Endodermal cell (in vitro differentiated cells): ENCODE measurements around the gene CRHR1. TPM values are rescaled to one million over a fixed set of nuclear protein-coding genes. Genes with fewer than 3 reads are reported as not detected.

ENCODE experiments used
- DNase-seq: peaks from one replicate; pipeline ENCODE4 v3.0.0-alpha.2; 2017
- H3K27ac ChIP-seq: 2 replicates; pipeline ENCODE4 v1.5.1; 2013; ENCODE audit warnings: mild to moderate bottlenecking, low read depth, low read length, moderate library complexity
- H3K27me3 ChIP-seq: 2 replicates; pipeline ENCODE4 v1.6.1; 2013; ENCODE audit warnings: mild to moderate bottlenecking, low read length, moderate library complexity; ENCODE audit not compliant: insufficient read depth, control insufficient read depth, poor library complexity, severe bottlenecking
- H3K36me3 ChIP-seq: 2 replicates; pipeline ENCODE4 v1.7.0; 2013; ENCODE audit warnings: mild to moderate bottlenecking, low read length, moderate library complexity; ENCODE audit not compliant: control insufficient read depth, insufficient read depth
- H3K4me1 ChIP-seq: one replicate; pipeline ENCODE4 v1.7.0; 2013; ENCODE audit warnings: low read length; ENCODE audit not compliant: control insufficient read depth, insufficient read depth
- H3K4me3 ChIP-seq: 2 replicates; pipeline ENCODE4 v1.5.1; 2013; ENCODE audit warnings: mild to moderate bottlenecking, low read length, moderate library complexity
- H3K9ac ChIP-seq: 2 replicates; pipeline ENCODE4 v1.6.1; 2013; ENCODE audit warnings: mild to moderate bottlenecking, low read length, moderate library complexity; ENCODE audit not compliant: poor library complexity, severe bottlenecking; ENCODE audit errors: extremely low read depth
- H3K9me3 ChIP-seq: 2 replicates; pipeline ENCODE4 v1.6.1; 2013; ENCODE audit warnings: mild to moderate bottlenecking, low read length, moderate library complexity; ENCODE audit not compliant: control insufficient read depth
- H3K27ac Mint-ChIP-seq: 2 replicates; pipeline ENCODE4 v1.8.0; 2020; ENCODE audit warnings: mixed read lengths
- H3K27me3 Mint-ChIP-seq: 2 replicates; pipeline ENCODE4 v1.8.0; 2021; ENCODE audit warnings: mild to moderate bottlenecking, mixed read lengths; ENCODE audit not compliant: insufficient read depth
- H3K36me3 Mint-ChIP-seq: 2 replicates; pipeline ENCODE4 v1.8.0; 2020; ENCODE audit warnings: low read depth, mixed read lengths
- H3K4me1 Mint-ChIP-seq: 2 replicates; pipeline ENCODE4 v1.8.0; 2020; ENCODE audit warnings: mixed read lengths
- H3K4me3 Mint-ChIP-seq: 2 replicates; pipeline ENCODE4 v1.8.0; 2020; ENCODE audit warnings: mild to moderate bottlenecking, moderate library complexity, mixed read lengths
- H3K9me3 Mint-ChIP-seq: 2 replicates; pipeline ENCODE4 v1.8.0; 2020; ENCODE audit warnings: mild to moderate bottlenecking, mixed read lengths
- WGBS, 2 experiments: methylation state at CpG; one replicate each; pipeline versions ENCODE4 v1.1.5 to v1.1.7; 2013; ENCODE audit warnings: missing lambda C conversion rate in 2 of 2, mixed read lengths in 1 of 2; ENCODE audit not compliant: insufficient coverage in 1 of 2, insufficient read length in 1 of 2; 5-methylcytosine and 5-hydroxymethylcytosine counted together
- total RNA-seq, 2 donors: library from RNA; stranded (reverse); fragmentation: NEBNext Ultra II Directional in 1 of 2; extraction: Animal tissue kit (Norgen Biotek cat#: 25700) in 1 of 2; gene quantifications; 2 replicates in 1 of 2; 3 replicates in 1 of 2; pipeline ENCODE4 v1.2.1, GENCODE V29; 2021
- TF ChIP-seq, protein P1 (sequence below): fragments of 200-600 bp; sonication (generic); conservative IDR thresholded peaks from 2 replicates; pipeline ENCODE4 v1.5.0; 2021; ENCODE audit warnings: antibody characterized with exemption, mild to moderate bottlenecking

CRHR1 gene
- total RNA-seq, 2 donors from 2014 or later, result 0.81 to 1.8 TPM

DNA sequence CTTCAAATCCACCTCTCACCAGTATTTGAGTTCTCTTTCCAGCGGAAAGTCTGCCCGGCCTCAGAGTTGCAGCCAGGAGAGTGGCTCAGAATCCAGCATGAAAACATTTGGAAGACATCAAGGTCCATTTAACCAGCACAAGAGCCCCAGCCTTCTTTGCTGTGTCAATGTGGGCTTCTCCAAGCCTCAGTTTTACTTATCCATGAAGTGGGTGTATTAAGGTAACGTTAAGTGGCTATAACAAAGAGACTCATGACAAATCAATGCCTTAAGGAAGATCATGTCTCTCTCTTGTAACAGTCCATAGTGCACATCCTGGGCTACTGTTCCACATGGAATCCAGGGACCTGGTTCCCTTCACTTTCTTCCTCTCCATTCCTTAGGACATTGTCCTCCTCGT lies 59.6 kb downstream of the CRHR1 start:
- TF ChIP-seq, protein P1, sequence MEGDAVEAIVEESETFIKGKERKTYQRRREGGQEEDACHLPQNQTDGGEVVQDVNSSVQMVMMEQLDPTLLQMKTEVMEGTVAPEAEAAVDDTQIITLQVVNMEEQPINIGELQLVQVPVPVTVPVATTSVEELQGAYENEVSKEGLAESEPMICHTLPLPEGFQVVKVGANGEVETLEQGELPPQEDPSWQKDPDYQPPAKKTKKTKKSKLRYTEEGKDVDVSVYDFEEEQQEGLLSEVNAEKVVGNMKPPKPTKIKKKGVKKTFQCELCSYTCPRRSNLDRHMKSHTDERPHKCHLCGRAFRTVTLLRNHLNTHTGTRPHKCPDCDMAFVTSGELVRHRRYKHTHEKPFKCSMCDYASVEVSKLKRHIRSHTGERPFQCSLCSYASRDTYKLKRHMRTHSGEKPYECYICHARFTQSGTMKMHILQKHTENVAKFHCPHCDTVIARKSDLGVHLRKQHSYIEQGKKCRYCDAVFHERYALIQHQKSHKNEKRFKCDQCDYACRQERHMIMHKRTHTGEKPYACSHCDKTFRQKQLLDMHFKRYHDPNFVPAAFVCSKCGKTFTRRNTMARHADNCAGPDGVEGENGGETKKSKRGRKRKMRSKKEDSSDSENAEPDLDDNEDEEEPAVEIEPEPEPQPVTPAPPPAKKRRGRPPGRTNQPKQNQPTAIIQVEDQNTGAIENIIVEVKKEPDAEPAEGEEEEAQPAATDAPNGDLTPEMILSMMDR, result no peak
- H3K27ac Mint-ChIP-seq, result no peak overlapping the region
- Histone ChIP-seq H3K27me3 (no peaks in the 10 kb centered on the region), H3K4me3 (no peak overlapping the region), H3K4me1 (no peaks in the 10 kb centered on the region), H3K27ac (no peak overlapping the region), H3K9me3 (no peaks in the 10 kb centered on the region), H3K36me3 (no peaks in the 10 kb centered on the region), H3K9ac (no peak overlapping the region)
- H3K4me1 Mint-ChIP-seq, result no peaks in the 10 kb centered on the region
- H3K4me3 Mint-ChIP-seq, result no peak overlapping the region
- no peak for DNase-seq
- 89 to 100% methylated on average over 1 to 4 of the region's 4 CpGs for WGBS, 2 experiments
- no peaks in the 10 kb centered on the region for H3K9me3 Mint-ChIP-seq
- no peaks in the 10 kb centered on the region for H3K36me3 Mint-ChIP-seq
- no peaks in the 10 kb centered on the region for H3K27me3 Mint-ChIP-seq

DNA sequence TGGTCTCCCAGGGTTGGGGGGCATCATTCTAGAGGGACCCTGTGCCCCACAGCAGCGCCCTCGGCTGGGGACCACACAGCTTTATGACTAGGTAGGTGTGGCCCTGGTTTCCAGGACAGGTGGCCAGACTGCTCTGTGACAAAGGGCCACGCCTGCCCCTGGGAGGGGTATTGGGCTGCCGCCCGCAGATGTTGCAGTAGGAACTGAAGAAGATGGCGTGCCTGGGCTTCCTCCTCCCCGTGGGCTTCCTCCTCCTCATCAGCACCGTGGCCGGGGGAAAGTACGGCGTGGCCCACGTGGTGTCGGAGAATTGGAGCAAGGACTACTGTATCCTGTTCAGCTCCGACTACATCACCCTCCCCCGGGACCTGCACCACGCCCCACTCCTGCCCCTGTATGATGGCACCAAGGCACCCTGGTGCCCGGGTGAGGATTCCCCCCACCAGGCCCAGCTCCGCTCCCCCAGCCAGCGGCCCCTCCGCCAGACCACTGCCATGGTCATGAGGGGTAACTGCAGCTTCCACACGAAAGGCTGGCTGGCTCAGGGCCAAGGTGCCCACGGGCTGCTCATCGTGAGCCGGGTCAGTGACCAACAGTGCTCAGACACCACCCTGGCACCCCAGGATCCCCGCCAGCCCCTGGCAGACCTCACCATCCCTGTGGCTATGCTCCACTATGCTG lies 60.7 kb downstream of the CRHR1 start, which contains the start of gene SPPL2C:
Gene SPPL2C, plus strand, starts transcription at position 187 of the 681 bp plus-strand sequence. Its CDS starts 26 bp downstream, at position 213.
- H3K36me3 Mint-ChIP-seq, result no peaks in the 10 kb centered on the region
- Histone ChIP-seq H3K27ac (no peak within 1 kb of the TSS), H3K9me3 (no peaks in the 10 kb centered on the region), H3K4me3 (no peak within 1 kb of the TSS), H3K27me3 (no peaks in the 10 kb centered on the region), H3K4me1 (no peaks in the 10 kb centered on the region), H3K36me3 (no peaks in the 10 kb centered on the region), H3K9ac (no peak within 1 kb of the TSS)
- H3K9me3 Mint-ChIP-seq, result no peaks in the 10 kb centered on the region
- WGBS, 2 experiments, result 91 to 95% methylated on average over 19 to 25 of the region's 25 CpGs
- TF ChIP-seq, protein P1, result no peak
- no peak within 1 kb of the TSS for H3K4me3 Mint-ChIP-seq
- no peak for DNase-seq
- H3K27me3 Mint-ChIP-seq, result no peaks in the 10 kb centered on the region
- H3K4me1 Mint-ChIP-seq, result no peaks in the 10 kb centered on the region
- H3K27ac Mint-ChIP-seq, result no peak within 1 kb of the TSS

DNA sequence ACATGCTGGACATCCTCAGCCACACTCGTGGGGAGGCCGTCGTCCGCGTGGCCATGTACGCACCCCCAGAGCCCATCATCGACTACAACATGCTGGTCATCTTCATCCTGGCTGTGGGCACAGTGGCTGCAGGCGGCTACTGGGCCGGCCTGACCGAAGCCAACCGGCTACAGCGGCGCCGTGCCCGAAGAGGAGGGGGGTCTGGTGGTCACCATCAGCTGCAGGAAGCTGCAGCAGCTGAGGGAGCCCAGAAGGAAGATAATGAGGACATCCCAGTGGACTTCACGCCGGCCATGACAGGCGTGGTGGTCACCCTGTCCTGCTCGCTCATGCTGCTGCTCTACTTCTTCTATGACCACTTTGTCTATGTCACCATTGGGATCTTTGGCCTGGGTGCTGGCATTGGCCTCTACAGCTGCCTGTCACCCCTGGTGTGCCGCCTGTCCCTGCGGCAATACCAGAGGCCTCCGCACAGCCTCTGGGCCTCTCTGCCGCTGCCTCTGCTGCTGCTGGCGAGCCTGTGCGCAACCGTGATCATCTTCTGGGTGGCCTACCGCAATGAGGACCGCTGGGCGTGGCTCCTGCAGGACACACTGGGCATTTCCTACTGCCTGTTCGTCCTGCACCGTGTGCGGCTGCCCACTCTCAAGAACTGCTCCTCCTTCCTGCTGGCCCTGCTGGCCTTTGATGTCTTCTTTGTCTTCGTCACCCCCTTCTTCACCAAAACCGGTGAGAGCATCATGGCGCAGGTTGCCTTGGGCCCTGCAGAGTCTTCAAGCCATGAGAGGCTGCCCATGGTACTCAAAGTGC lies 61.5 kb downstream of the CRHR1 start:
- Histone ChIP-seq H3K4me3 (no peak overlapping the region), H3K9me3 (no peaks in the 10 kb centered on the region), H3K27me3 (no peaks in the 10 kb centered on the region), H3K9ac (no peak overlapping the region), H3K36me3 (no peaks in the 10 kb centered on the region), H3K4me1 (no peaks in the 10 kb centered on the region), H3K27ac (no peak overlapping the region)
- TF ChIP-seq, protein P1, result no peak
- Mint-ChIP-seq H3K27me3 (no peaks in the 10 kb centered on the region), H3K27ac (no peak overlapping the region), H3K4me3 (no peak overlapping the region), H3K36me3 (no peaks in the 10 kb centered on the region), H3K4me1 (no peaks in the 10 kb centered on the region), H3K9me3 (no peaks in the 10 kb centered on the region)
- no peak for DNase-seq
- 90% methylated on average over 23 to 35 of the region's 35 CpGs for WGBS, 2 experiments
